B cell (primary cell): ENCODE measurements around the gene MCF2L. TPM values are rescaled to one million over a fixed set of nuclear protein-coding genes. Genes with fewer than 3 reads are reported as not detected.

Experiments used
- ATAC-seq: fragments of 200-7000 bp; cut with Tn5 transposase; one replicate; pipeline ENCODE4 v1.10.0; 2021; ENCODE audit warnings: low read depth, mild to moderate bottlenecking, moderate number of reproducible peaks, moderate library complexity
- CTCF ChIA-PET: fragments of 350-600 bp; sonication (Branson Sonifier 250); formaldehyde crosslinking; loops from one replicate; lab custom pipeline; 2021; ENCODE audit warnings: antibody characterized with exemption, inconsistent platforms; lab: Charles Lee
- POLR2A ChIA-PET: fragments of 350-600 bp; sonication (Branson Sonifier 250); formaldehyde crosslinking; loops from one replicate; lab custom pipeline; 2021; ENCODE audit warnings: antibody characterized with exemption; lab: Charles Lee
- DNase-seq: peaks from one replicate; pipeline ENCODE4 v3.0.0; 2013
- H2AFZ ChIP-seq: 2 replicates; pipeline ENCODE4 v1.6.1; 2012; ENCODE audit warnings: mild to moderate bottlenecking, low read depth, low read length; ENCODE audit not compliant: insufficient read depth, poor library complexity, severe bottlenecking
- H3K27ac ChIP-seq, 2 donors: 1 replicate in 1 of 2; 2 replicates in 1 of 2; pipeline ENCODE4 v1.5.1; 2012 to 2013; ENCODE audit warnings: low read length in 2 of 2, mild to moderate bottlenecking in 2 of 2, moderate library complexity in 1 of 2
- H3K27me3 ChIP-seq, 4 experiments: fragments of 200-600 bp in 1 of 4; sonication (generic) in 1 of 4; replicated peaks in 1 of 4; 1 replicate in 2 of 4; 2 replicates in 2 of 4; pipeline versions ENCODE4 v1.6.1 to v1.7.0; 2013 to 2016; ENCODE audit warnings: low read length in 3 of 4, mild to moderate bottlenecking in 2 of 4, mixed read lengths in 1 of 4, moderate library complexity in 1 of 4; ENCODE audit not compliant: insufficient read depth in 4 of 4, control insufficient read depth in 3 of 4; ENCODE audit errors: control extremely low read depth in 1 of 4
- H3K36me3 ChIP-seq, 2 experiments: replicated peaks in 1 of 2; 1 replicate in 1 of 2; 2 replicates in 1 of 2; pipeline versions ENCODE4 v1.6.1 to v1.7.1; 2013; ENCODE audit warnings: low read length in 1 of 2; ENCODE audit not compliant: insufficient read depth in 2 of 2, control insufficient read depth in 1 of 2; ENCODE audit errors: control extremely low read depth in 1 of 2, extremely low read depth in 1 of 2
- H3K4me1 ChIP-seq, 2 donors: fragments of 200-600 bp in 1 of 2; sonication (generic) in 1 of 2; 1 replicate in 1 of 2; 2 replicates in 1 of 2; pipeline versions ENCODE4 v1.5.1 to v1.6.1; 2013 to 2017; ENCODE audit warnings: low read length in 2 of 2; ENCODE audit not compliant: control insufficient read depth in 2 of 2, insufficient read depth in 2 of 2
- H3K4me2 ChIP-seq: replicated peaks from 2 replicates; pipeline ENCODE3; 2012; ENCODE audit warnings: mild to moderate bottlenecking, low read depth, low read length; ENCODE audit not compliant: poor library complexity, severe bottlenecking
- H3K4me3 ChIP-seq, 5 experiments: fragments of 200-600 bp in 1 of 5; sonication (generic) in 1 of 5; 1 replicate in 3 of 5; 2 replicates in 2 of 5; pipeline versions ENCODE4 v1.5.1 to v1.7.0; 2011 to 2016; ENCODE audit warnings: low read length in 4 of 5, mild to moderate bottlenecking in 4 of 5, low read depth in 2 of 5, control low read depth in 1 of 5, moderate library complexity in 1 of 5; ENCODE audit not compliant: insufficient read depth in 1 of 5; ENCODE audit errors: control extremely low read depth in 1 of 5, extremely low read depth in 1 of 5
- H3K79me2 ChIP-seq: fragments of 200-600 bp; sonication (generic); one replicate; pipeline ENCODE4 v1.6.0; 2016; ENCODE audit warnings: low read length; ENCODE audit not compliant: control insufficient read depth, insufficient read depth
- H3K9ac ChIP-seq: fragments of 200-600 bp; sonication (generic); 2 replicates; pipeline ENCODE4 v1.6.1; 2017; ENCODE audit warnings: mild to moderate bottlenecking, low read length, moderate library complexity
- H3K9me3 ChIP-seq, 3 donors: one replicate each; pipeline versions ENCODE4 v1.6.1 to v1.7.1; 2013; ENCODE audit warnings: low read length in 2 of 3; ENCODE audit not compliant: control insufficient read depth in 2 of 3, insufficient read depth in 1 of 3; ENCODE audit errors: control extremely low read depth in 1 of 3
- H4K20me1 ChIP-seq: 2 replicates; pipeline ENCODE4 v1.6.0; 2012; ENCODE audit warnings: mild to moderate bottlenecking, low read length; ENCODE audit not compliant: insufficient read depth, control insufficient read depth, poor library complexity, severe bottlenecking
- H3K27ac Mint-ChIP-seq: one replicate; pipeline ENCODE4 v1.8.0; 2021; ENCODE audit warnings: mixed read lengths
- H3K27me3 Mint-ChIP-seq: one replicate; pipeline ENCODE4 v1.8.0; 2021; ENCODE audit warnings: mixed read lengths
- H3K4me1 Mint-ChIP-seq: one replicate; pipeline ENCODE4 v1.8.0; 2021; ENCODE audit warnings: mixed read lengths
- H3K4me3 Mint-ChIP-seq: one replicate; pipeline ENCODE4 v1.8.0; 2021; ENCODE audit warnings: mixed read lengths
- H3K9me3 Mint-ChIP-seq: one replicate; pipeline ENCODE4 v1.8.0; 2022; ENCODE audit warnings: mixed read lengths; ENCODE audit not compliant: insufficient read depth
- CTCF ChIP-seq: fragments of 200-600 bp; IDR thresholded peaks from one replicate; pipeline ENCODE4 v1.8.0; 2022; ENCODE audit warnings: antibody characterized with exemption, mild to moderate bottlenecking
- EZH2 ChIP-seq: IDR thresholded peaks from 2 replicates; pipeline ENCODE4 v1.6.1; 2012; ENCODE audit warnings: borderline replicate concordance, low read depth, mild to moderate bottlenecking, moderate library complexity, low read length; ENCODE audit not compliant: insufficient read depth, poor library complexity, severe bottlenecking
- WGBS: methylation state at CpG from one replicate; pipeline ENCODE4 v1.1.5; 2013; ENCODE audit warnings: missing lambda C conversion rate; ENCODE audit not compliant: insufficient coverage; 5-methylcytosine and 5-hydroxymethylcytosine counted together
- intact Hi-C: fragments of 100-400 bp; cut with micrococcal nuclease; formaldehyde crosslinking; loops from one replicate; pipeline ENCODE4 v1.10.0; 2022
- polyA plus RNA-seq: library from polyadenylated mRNA; depleted of rRNA; stranded (reverse); fragments of >200 nt; gene quantifications from 2 replicates; pipeline ENCODE4 v1.2.3, GENCODE V29; 2012
- total RNA-seq, 2 donors: library from RNA; stranded (reverse); fragments of 120-200 nt in 1 of 2; gene quantifications; 1 replicate in 1 of 2; 2 replicates in 1 of 2; pipeline versions ENCODE4 v1.2.3 to v1.2.4, GENCODE V29; 2013 to 2022

Gene MCF2L
- total and polyA plus RNA-seq, 2 donors (not counting 1 experiment from before 2014, with no cell fraction given) = 3.7 to 8.2 TPM

DNA sequence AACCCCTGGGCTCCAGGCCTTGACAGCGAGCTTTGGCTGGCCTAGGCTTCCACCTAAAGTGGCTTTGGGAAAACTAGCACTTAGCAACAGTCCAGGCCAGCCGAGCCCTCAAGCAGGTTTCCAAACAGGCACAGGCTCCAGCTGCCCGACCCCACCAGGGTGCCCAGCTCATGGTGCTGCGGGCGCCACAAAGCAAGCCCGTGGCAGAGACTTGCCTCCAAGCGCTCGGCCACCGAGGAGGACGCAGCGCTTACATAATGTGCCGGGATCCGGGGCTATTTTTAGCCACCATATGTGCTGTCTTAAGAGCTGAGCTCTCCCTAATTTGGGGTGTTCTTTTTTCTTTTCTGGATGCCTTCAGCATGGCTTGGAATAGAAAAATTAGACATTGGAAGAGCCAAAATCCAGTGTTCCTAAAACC, 80.5 kb downstream of the MCF2L start:
- Histone ChIP-seq H3K4me1 (no peaks in the 10 kb centered on the region), H3K9me3 (no peaks in the 10 kb centered on the region), H3K4me3 (no peak overlapping the region), H4K20me1 (no peaks in the 10 kb centered on the region), H3K27me3 (no peaks in the 10 kb centered on the region), H3K79me2 (no peaks in the 10 kb centered on the region), H3K36me3 (no peaks in the 10 kb centered on the region), H3K27ac (no peak overlapping the region), H3K4me2 (no peak overlapping the region), H2AFZ (no peak overlapping the region), H3K9ac (no peak overlapping the region)
- POLR2A ChIA-PET = no interaction called here
- H3K27me3 Mint-ChIP-seq = no peaks in the 10 kb centered on the region
- H3K27ac Mint-ChIP-seq = no peak overlapping the region
- ATAC-seq = no peak
- H3K4me3 Mint-ChIP-seq = no peak overlapping the region
- CTCF ChIA-PET = no interaction called here
- no peak for DNase-seq
- H3K4me1 Mint-ChIP-seq = no peaks in the 10 kb centered on the region
- WGBS = 96% methylated on average over 13 of the region's 13 CpGs
- H3K9me3 Mint-ChIP-seq = no peaks in the 10 kb centered on the region
- intact Hi-C loops = no loop called here
- no peak for TF ChIP-seq CTCF
- TF ChIP-seq EZH2 = no peak

DNA sequence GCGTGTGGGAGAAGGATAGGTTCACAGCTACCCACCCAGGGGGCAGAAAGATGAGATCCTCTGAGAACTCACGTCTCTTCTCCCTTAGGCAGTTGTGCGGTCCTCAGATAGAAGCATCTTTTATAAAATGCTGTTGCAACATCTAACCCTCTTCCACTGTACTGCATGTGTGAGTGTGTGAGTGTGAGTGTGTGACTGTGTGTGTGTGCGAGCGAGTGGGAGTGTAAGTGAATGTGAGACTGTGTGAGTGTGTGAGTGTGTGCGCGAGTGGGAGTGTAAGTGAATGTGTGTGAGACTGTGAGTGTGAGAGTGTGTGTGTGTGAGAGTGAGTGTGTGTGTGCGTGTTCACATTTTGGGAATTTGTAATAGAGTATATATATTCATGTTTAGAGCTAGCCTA, 81.0 kb downstream of the MCF2L start:
- no peaks in the 10 kb centered on the region for H3K4me1 ChIP-seq
- no peaks in the 10 kb centered on the region for H3K79me2 ChIP-seq
- WGBS = 93% methylated on average over 5 of the region's 8 CpGs
- no peaks in the 10 kb centered on the region for H3K36me3 ChIP-seq
- H3K27ac ChIP-seq = no peak overlapping the region
- intact Hi-C loops = no loop called here
- POLR2A ChIA-PET = no interaction called here
- Mint-ChIP-seq H3K27me3 (no peaks in the 10 kb centered on the region), H3K4me3 (no peak overlapping the region), H3K9me3 (no peaks in the 10 kb centered on the region), H3K4me1 (no peaks in the 10 kb centered on the region), H3K27ac (no peak overlapping the region)
- H3K27me3 ChIP-seq = no peaks in the 10 kb centered on the region
- no peak overlapping the region for H3K4me2 ChIP-seq
- no peak overlapping the region for H3K9ac ChIP-seq
- H2AFZ ChIP-seq = no peak overlapping the region
- ATAC-seq (no peak), DNase-seq (no peak)
- TF ChIP-seq EZH2 = no peak
- no peak for TF ChIP-seq CTCF
- no peaks in the 10 kb centered on the region for H3K9me3 ChIP-seq
- H4K20me1 ChIP-seq = no peaks in the 10 kb centered on the region
- H3K4me3 ChIP-seq = no peak overlapping the region
- CTCF ChIA-PET = no interaction called here
